K562 (cell line): Measurements from ENCODE around the gene KEL. TPM values are rescaled to one million over a fixed set of nuclear protein-coding genes. Genes with fewer than 3 reads are reported as not detected.

Experiments used
- HDAC6 ChIP-seq: IDR thresholded peaks from 2 replicates; pipeline ENCODE4 v1.6.1; 2012; ENCODE audit warnings: low read depth, mild to moderate bottlenecking, control low read depth, inconsistent platforms, low read length, moderate library complexity
- KDM4B ChIP-seq, 2 experiments: fragments of 450-650 bp in 1 of 2; sonication (generic) in 1 of 2; IDR thresholded peaks; 2 replicates each; pipeline ENCODE4 v1.6.1; 2016 to 2017; ENCODE audit warnings: borderline replicate concordance in 2 of 2, antibody characterized with exemption in 1 of 2, low read depth in 1 of 2, mild to moderate bottlenecking in 1 of 2
- KLF13 ChIP-seq: fragments of 450-650 bp; IDR thresholded peaks from 2 replicates; pipeline ENCODE4 v1.6.1; 2016; ENCODE audit warnings: missing genetic modification characterization, low read depth, mild to moderate bottlenecking, missing compliant biosample characterization, moderate library complexity, borderline replicate concordance
- NCOA1 ChIP-seq: fragments of 450-650 bp; IDR thresholded peaks from 2 replicates; pipeline ENCODE4 v1.6.1; 2016; ENCODE audit warnings: low read depth
- PBX2 ChIP-seq, 2 experiments: IDR thresholded peaks in 1 of 2; conservative IDR thresholded peaks in 1 of 2; 2 replicates each; pipeline ENCODE4 v1.6.1; 2016; ENCODE audit warnings: low read depth in 2 of 2, mild to moderate bottlenecking in 1 of 2, missing compliant biosample characterization in 1 of 2, missing genetic modification characterization in 1 of 2, moderate library complexity in 1 of 2
- POLR2A ChIP-seq: fragments of 450-650 bp; conservative IDR thresholded peaks from 2 replicates; pipeline ENCODE4 v1.6.1; 2016
- YY1 ChIP-seq, 3 experiments: IDR thresholded peaks; 2 replicates each; pipeline ENCODE4 v1.6.1; 2011; ENCODE audit warnings: low read length in 2 of 3, mild to moderate bottlenecking in 2 of 3, moderate library complexity in 2 of 3, borderline replicate concordance in 1 of 3, control low read depth in 1 of 3, low read depth in 1 of 3; ENCODE audit not compliant: insufficient read depth in 3 of 3, insufficient replicate concordance in 2 of 3, control insufficient read depth in 1 of 3, insufficient read length in 1 of 3; ENCODE audit errors: extremely low read depth in 1 of 3
- ZNF224 ChIP-seq: sonication (generic); formaldehyde crosslinking; IDR thresholded peaks from 2 replicates; pipeline ENCODE4 v1.8.0; 2022; ENCODE audit warnings: mild to moderate bottlenecking, missing genetic modification reagents
- polyA plus RNA-seq, 8 experiments: library from polyadenylated mRNA; depleted of rRNA in 4 of 8; stranded (reverse) in 5 of 8; unstranded in 3 of 8; fragments of >200 nt; fragmentation: Nextera tagmentation in 2 of 8; fragmentation: Illumina TruSeq in 1 of 8; extraction: Ambion mirVana in 2 of 8; extraction: Trizol in 1 of 8; gene quantifications; 2 replicates each; pipeline versions ENCODE4 v1.2.1 to v1.2.3, GENCODE V29; 2011 to 2014; ENCODE audit warnings: inconsistent platforms in 1 of 8, missing spikeins in 1 of 8
- total RNA-seq, 7 experiments: library from RNA; depleted of rRNA in 6 of 7; stranded (reverse); fragments of >200 nt in 6 of 7; fragmentation: Illumina TruSeq in 2 of 7; extraction: Trizol in 2 of 7; gene quantifications; 2 replicates each; pipeline versions ENCODE4 v1.2.1 to v1.2.3, GENCODE V29; 2011 to 2021; ENCODE audit warnings: low replicate concordance in 1 of 7
- TF ChIP-seq, protein P1 (sequence below): fragments of 450-650 bp; IDR thresholded peaks from 2 replicates; pipeline ENCODE4 v1.6.1; 2016; ENCODE audit warnings: mild to moderate bottlenecking, moderate library complexity
- TF ChIP-seq, protein P2 (sequence below), 2 experiments: fragments of 450-650 bp in 1 of 2; sonication (generic) in 1 of 2; formaldehyde crosslinking; conservative IDR thresholded peaks; 2 replicates each; pipeline versions ENCODE4 v1.4.0 to v1.8.1; 2020 to 2022; ENCODE audit warnings: mild to moderate bottlenecking in 1 of 2, missing genetic modification reagents in 1 of 2

KEL gene
- total and polyA plus RNA-seq, 9 of the 15 experiments (the other 6 are each of a cell fraction or from before 2014, with no cell fraction given), result 9.0 to 47.4 (median 22.2) TPM

DNA sequence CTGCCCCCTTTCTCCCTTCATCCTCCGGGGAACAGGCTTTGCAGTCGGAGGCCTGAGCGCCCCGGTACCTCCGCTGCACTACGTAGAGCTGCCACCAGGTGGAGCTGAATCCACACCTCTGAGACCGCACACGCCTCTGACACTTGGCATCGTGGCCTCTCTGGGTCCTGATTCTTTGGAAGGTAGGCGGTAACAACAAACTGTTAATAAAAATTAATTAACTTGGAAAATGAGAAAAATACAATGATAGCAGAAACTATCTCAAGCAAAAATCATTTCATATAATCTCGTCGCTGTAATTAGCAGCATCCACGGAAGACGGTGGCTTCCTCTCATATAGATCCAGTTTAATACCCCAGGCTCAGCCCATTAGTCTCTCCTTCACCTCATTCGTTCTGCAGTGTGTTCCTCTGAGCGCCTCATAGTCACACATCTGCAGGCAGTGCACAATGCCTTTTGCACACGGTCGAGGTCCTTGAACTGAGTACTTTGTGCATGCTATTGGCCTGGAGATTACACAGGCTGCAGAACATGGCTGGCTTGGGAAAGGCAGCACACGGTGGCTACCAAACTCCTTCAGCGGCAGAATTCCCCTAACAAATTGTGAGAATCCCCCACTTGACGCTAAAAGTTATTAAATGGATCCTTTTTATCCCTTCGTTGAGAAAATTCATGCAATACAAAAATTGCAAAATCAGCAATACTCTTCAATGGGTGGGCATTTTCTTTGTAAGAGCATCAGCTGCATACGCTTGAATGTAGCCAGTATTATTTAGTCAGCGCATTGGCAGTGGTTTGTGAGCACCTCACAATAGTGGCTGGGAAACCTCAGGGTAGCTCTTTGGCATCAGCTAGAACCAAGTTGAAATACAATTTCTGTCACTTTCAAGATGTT, 46.1 kb upstream of the KEL start (continued):
- TF ChIP-seq, protein P1, sequence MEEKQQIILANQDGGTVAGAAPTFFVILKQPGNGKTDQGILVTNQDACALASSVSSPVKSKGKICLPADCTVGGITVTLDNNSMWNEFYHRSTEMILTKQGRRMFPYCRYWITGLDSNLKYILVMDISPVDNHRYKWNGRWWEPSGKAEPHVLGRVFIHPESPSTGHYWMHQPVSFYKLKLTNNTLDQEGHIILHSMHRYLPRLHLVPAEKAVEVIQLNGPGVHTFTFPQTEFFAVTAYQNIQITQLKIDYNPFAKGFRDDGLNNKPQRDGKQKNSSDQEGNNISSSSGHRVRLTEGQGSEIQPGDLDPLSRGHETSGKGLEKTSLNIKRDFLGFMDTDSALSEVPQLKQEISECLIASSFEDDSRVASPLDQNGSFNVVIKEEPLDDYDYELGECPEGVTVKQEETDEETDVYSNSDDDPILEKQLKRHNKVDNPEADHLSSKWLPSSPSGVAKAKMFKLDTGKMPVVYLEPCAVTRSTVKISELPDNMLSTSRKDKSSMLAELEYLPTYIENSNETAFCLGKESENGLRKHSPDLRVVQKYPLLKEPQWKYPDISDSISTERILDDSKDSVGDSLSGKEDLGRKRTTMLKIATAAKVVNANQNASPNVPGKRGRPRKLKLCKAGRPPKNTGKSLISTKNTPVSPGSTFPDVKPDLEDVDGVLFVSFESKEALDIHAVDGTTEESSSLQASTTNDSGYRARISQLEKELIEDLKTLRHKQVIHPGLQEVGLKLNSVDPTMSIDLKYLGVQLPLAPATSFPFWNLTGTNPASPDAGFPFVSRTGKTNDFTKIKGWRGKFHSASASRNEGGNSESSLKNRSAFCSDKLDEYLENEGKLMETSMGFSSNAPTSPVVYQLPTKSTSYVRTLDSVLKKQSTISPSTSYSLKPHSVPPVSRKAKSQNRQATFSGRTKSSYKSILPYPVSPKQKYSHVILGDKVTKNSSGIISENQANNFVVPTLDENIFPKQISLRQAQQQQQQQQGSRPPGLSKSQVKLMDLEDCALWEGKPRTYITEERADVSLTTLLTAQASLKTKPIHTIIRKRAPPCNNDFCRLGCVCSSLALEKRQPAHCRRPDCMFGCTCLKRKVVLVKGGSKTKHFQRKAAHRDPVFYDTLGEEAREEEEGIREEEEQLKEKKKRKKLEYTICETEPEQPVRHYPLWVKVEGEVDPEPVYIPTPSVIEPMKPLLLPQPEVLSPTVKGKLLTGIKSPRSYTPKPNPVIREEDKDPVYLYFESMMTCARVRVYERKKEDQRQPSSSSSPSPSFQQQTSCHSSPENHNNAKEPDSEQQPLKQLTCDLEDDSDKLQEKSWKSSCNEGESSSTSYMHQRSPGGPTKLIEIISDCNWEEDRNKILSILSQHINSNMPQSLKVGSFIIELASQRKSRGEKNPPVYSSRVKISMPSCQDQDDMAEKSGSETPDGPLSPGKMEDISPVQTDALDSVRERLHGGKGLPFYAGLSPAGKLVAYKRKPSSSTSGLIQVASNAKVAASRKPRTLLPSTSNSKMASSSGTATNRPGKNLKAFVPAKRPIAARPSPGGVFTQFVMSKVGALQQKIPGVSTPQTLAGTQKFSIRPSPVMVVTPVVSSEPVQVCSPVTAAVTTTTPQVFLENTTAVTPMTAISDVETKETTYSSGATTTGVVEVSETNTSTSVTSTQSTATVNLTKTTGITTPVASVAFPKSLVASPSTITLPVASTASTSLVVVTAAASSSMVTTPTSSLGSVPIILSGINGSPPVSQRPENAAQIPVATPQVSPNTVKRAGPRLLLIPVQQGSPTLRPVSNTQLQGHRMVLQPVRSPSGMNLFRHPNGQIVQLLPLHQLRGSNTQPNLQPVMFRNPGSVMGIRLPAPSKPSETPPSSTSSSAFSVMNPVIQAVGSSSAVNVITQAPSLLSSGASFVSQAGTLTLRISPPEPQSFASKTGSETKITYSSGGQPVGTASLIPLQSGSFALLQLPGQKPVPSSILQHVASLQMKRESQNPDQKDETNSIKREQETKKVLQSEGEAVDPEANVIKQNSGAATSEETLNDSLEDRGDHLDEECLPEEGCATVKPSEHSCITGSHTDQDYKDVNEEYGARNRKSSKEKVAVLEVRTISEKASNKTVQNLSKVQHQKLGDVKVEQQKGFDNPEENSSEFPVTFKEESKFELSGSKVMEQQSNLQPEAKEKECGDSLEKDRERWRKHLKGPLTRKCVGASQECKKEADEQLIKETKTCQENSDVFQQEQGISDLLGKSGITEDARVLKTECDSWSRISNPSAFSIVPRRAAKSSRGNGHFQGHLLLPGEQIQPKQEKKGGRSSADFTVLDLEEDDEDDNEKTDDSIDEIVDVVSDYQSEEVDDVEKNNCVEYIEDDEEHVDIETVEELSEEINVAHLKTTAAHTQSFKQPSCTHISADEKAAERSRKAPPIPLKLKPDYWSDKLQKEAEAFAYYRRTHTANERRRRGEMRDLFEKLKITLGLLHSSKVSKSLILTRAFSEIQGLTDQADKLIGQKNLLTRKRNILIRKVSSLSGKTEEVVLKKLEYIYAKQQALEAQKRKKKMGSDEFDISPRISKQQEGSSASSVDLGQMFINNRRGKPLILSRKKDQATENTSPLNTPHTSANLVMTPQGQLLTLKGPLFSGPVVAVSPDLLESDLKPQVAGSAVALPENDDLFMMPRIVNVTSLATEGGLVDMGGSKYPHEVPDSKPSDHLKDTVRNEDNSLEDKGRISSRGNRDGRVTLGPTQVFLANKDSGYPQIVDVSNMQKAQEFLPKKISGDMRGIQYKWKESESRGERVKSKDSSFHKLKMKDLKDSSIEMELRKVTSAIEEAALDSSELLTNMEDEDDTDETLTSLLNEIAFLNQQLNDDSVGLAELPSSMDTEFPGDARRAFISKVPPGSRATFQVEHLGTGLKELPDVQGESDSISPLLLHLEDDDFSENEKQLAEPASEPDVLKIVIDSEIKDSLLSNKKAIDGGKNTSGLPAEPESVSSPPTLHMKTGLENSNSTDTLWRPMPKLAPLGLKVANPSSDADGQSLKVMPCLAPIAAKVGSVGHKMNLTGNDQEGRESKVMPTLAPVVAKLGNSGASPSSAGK, result no peak
- TF ChIP-seq HDAC6 (no peak), NCOA1 (no peak), KDM4B (IDR thresholded peaks at IDR 0.05; ENCODE audit: borderline replicate concordance in 2 of 2, low read depth in 1 of 2) (no peak), YY1 (IDR thresholded peaks at IDR 0.05; ENCODE audit: borderline replicate concordance in 1 of 3, control insufficient read depth in 1 of 3, extremely low read depth in 1 of 3, insufficient read depth in 3 of 3, insufficient read length in 1 of 3, insufficient replicate concordance in 2 of 3, low read depth in 1 of 3, low read length in 2 of 3) (no peak), KLF13 (tag) (no peak), PBX2 (CRISPR knock-in tag; IDR thresholded peaks at IDR 0.05; ENCODE audit: low read depth) (no peak), PBX2 (tag; conservative IDR thresholded peaks at IDR 0.05; ENCODE audit: low read depth) (no peak), ZNF224 (CRISPR knock-in tag) (no peak), POLR2A (no peak)
- TF ChIP-seq, protein P2, sequence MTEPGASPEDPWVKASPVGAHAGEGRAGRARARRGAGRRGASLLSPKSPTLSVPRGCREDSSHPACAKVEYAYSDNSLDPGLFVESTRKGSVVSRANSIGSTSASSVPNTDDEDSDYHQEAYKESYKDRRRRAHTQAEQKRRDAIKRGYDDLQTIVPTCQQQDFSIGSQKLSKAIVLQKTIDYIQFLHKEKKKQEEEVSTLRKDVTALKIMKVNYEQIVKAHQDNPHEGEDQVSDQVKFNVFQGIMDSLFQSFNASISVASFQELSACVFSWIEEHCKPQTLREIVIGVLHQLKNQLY (CRISPR knock-in tag; conservative IDR thresholded peaks at IDR 0.05), result no peak
